Measurements from ENCODE around the gene VPS8.

GRCh38 chr3:184927796-184928315 is 115.9 kb downstream of the VPS8 start:
- no peak for TF ChIP-seq POLR2A (IDR thresholded peaks at IDR 0.05; ENCODE audit: low read length)
- no peak for TF ChIP-seq GATA1 (IDR thresholded peaks at IDR 0.05; ENCODE audit: low read depth, low read length)

Measured in erythroblast (primary cell).